HG02588 (cell line): Measurements from ENCODE around the gene MYH7.
"Not testable (repeated sequence)": the region's sequence is repeated elsewhere in the genome, so short reads cannot be mapped to it uniquely, and the experiment has no call there.

Experiments used
- ATAC-seq: cut with Tn5 transposase; IDR thresholded peaks from one replicate; pipeline ENCODE4 v1.9.1; 2021; ENCODE audit warnings: mild to moderate bottlenecking, moderate library complexity; ENCODE audit not compliant: unreplicated experiment

MYH7 gene

GRCh38 chr14:23389396-23389795 lies 46.1 kb downstream of the MYH7 start:
- no peak for ATAC-seq

- no peak for ATAC-seq
Measured at GRCh38 chr14:23388996-23389395, 46.5 kb downstream of the MYH7 start.

- ATAC-seq, result no peak
Measured at GRCh38 chr14:23387916-23388882, 47.3 kb downstream of the MYH7 start.

GRCh38 chr14:23386999-23387398 lies 48.5 kb downstream of the MYH7 start:
- no peak for ATAC-seq

- ATAC-seq, result not testable (repeated sequence)
Measured at GRCh38 chr14:23386266-23386657, 49.2 kb downstream of the MYH7 start.

GRCh38 chr14:23385642-23386265 lies 49.7 kb downstream of the MYH7 start:
- ATAC-seq, result no peak

- ATAC-seq, result no peak
Measured at GRCh38 chr14:23385244-23385641, 50.2 kb downstream of the MYH7 start.

GRCh38 chr14:23384364-23385080 lies 50.9 kb downstream of the MYH7 start:
- ATAC-seq, result no peak

- ATAC-seq, result no peak
Measured at GRCh38 chr14:23382731-23383440, 52.6 kb downstream of the MYH7 start.

GRCh38 chr14:23382276-23382675 lies 53.2 kb downstream of the MYH7 start:
- ATAC-seq, result no peak

GRCh38 chr14:23381871-23382270 lies 53.6 kb downstream of the MYH7 start:
- ATAC-seq, result no peak

- no peak for ATAC-seq
Measured at GRCh38 chr14:23380976-23381375, 54.5 kb downstream of the MYH7 start.

- ATAC-seq, result no peak
Measured at GRCh38 chr14:23380197-23380914, 55.1 kb downstream of the MYH7 start.

- ATAC-seq, result no peak
Measured at GRCh38 chr14:23379366-23380196, 55.9 kb downstream of the MYH7 start.

- no peak for ATAC-seq
Measured at GRCh38 chr14:23378612-23379220, 56.7 kb downstream of the MYH7 start.

- ATAC-seq, result no peak
Measured at GRCh38 chr14:23377573-23378563, 57.6 kb downstream of the MYH7 start.

- no peak for ATAC-seq
Measured at GRCh38 chr14:23377198-23377550, 58.3 kb downstream of the MYH7 start.
